Jurkat, Clone E6-1 (cell line): Measurements from ENCODE around the gene F9.

Source experiments
- DNase-seq: peaks from one replicate; pipeline ENCODE4 v3.0.0-alpha.2; 2011; ENCODE audit warnings: low read depth, low spot score
- H3K4me3 ChIP-seq: 2 replicates; pipeline ENCODE4 v1.5.1; 2011; ENCODE audit warnings: mild to moderate bottlenecking, low read length, control low read depth, moderate library complexity

Gene F9

GRCh38 chrX:139581068-139581467 is 50.5 kb downstream of the F9 start:
- no peak overlapping the region for H3K4me3 ChIP-seq

DNA sequence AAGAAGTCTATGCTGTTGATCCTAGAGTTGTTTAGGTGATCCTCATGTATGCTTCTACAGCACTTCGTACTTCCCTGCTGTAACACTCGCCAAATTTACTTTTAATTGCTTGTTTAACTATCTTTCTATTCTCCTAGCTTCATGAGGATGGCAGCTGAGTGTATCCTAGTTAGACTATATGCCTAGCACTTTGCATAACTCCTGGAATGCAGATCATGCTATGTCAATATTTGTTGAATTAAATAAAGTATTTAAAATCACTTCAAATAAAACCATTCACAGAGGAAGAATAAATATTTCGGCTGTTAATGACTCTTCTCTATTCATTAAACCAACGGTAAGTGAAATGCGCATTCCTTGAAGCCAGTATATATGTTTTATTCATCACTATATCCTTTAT is 55.1 kb downstream of the F9 start:
- H3K4me3 ChIP-seq, result no peak overlapping the region
- DNase-seq, result no peak

More at GRCh38 chrX:139581068-139581467, 50.5 kb downstream of the F9 start:
- no peak for DNase-seq

- no peak for DNase-seq
Measured at GRCh38 chrX:139596068-139596467, 65.5 kb downstream of the F9 start.

DNA sequence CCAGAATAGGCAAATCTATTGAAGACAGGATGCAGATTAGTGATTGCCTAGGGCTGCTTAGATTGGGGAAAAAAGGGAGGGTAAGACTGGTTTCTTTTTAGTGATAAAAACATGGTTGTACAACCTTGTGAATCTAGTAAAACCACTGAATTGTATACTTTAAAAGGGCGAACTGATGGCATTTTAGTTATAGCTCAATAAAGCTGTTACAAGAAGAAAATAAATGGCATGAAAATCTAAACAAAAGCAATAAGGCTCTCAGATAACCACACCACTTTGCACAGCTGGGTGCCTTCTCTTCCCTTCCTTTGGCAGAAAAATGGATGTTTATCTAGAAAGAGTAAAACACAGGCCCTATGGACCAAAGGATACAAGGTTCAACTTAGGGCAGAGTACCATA is 69.6 kb downstream of the F9 start:
- DNase-seq, result no peak
- H3K4me3 ChIP-seq, result no peak overlapping the region

More at GRCh38 chrX:139596068-139596467, 65.5 kb downstream of the F9 start:
- no peak overlapping the region for H3K4me3 ChIP-seq
